ENCODE data around the gene SH3TC2. TPM values are rescaled to one million over a fixed set of nuclear protein-coding genes. Genes with fewer than 3 reads are reported as not detected.

The SH3TC2 gene
- polyA plus RNA-seq, 1 donor: 0.72 TPM

GRCh38 chr5:148956477-148957385, 106.1 kb downstream of the SH3TC2 start:
- Histone ChIP-seq H3K27ac (ENCODE audit: low read length) (no peak overlapping the region), H3K9me3 (ENCODE audit: control insufficient read depth, low read depth, low read length) (no peaks in the 10 kb centered on the region), H3K27me3 (ENCODE audit: control insufficient read depth, insufficient read depth, low read length) (peaks cover 3% of the 10 kb centered on the region), H3K4me1 (ENCODE audit: control insufficient read depth, insufficient read depth, low read length) (no peaks in the 10 kb centered on the region), H3K36me3 (ENCODE audit: control insufficient read depth, insufficient read depth, low read length) (no peaks in the 10 kb centered on the region), H3K4me3 (ENCODE audit: low read length) (no peak overlapping the region)
- peak in 1 of 2 donors; percentile 17 for DNase-seq
- WGBS (ENCODE audit: insufficient coverage, low lambda C conversion rate): no CpG with 5 or more reads among the region's 3 CpGs

Other genes with a start within 250 kb of the SH3TC2 start
- 0.57 TPM for gene ADRB2, start 236.5 kb downstream of the SH3TC2 start, polyA plus RNA-seq
- gene ABLIM3, start 78.4 kb upstream of the SH3TC2 start, polyA plus RNA-seq: 7.2 TPM
- gene AFAP1L1, start 208.8 kb upstream of the SH3TC2 start, polyA plus RNA-seq: 9.6 TPM

All from large intestine (tissue), 3 donors.